Activated naive CD8-positive, alpha-beta T cell treated with anti-CD3 and anti-CD28 coated beads, Interleukin-2, amount 10 ng/mL, durations not matched to agents 7 days and 5 days (primary cell): ENCODE results near the gene AP5Z1. TPM values are rescaled to one million over a fixed set of nuclear protein-coding genes. Genes with fewer than 3 reads are reported as not detected.
A peak's percentile ranks its signal among the peaks of the same experiment; 100 is the strongest.
"Not testable (repeated sequence)": the region's sequence is repeated elsewhere in the genome, so short reads cannot be mapped to it uniquely, and the experiment has no call there.

Experiments
- ATAC-seq: fragments of 150-1000 bp; cut with Tn5 transposase; one replicate; pipeline ENCODE4 v1.10.0; 2021; ENCODE audit warnings: low read depth, moderate library complexity
- POLR2A ChIA-PET: fragments of 350-600 bp; sonication (Branson Sonifier 250); formaldehyde crosslinking; loops from one replicate; lab custom pipeline; 2021; ENCODE audit warnings: antibody characterized with exemption; lab: Charles Lee
- DNase-seq: peaks from one replicate; pipeline ENCODE4 v3.0.0; 2021
- H3K27ac Mint-ChIP-seq: one replicate; pipeline ENCODE4 v1.8.0; 2022; ENCODE audit warnings: mild to moderate bottlenecking, mixed read lengths
- H3K27me3 Mint-ChIP-seq: one replicate; pipeline ENCODE4 v1.8.0; 2022; ENCODE audit warnings: mild to moderate bottlenecking, moderate library complexity, mixed read lengths
- H3K36me3 Mint-ChIP-seq: one replicate; pipeline ENCODE4 v1.8.0; 2021; ENCODE audit warnings: mild to moderate bottlenecking, mixed read lengths
- H3K4me1 Mint-ChIP-seq: one replicate; pipeline ENCODE4 v1.8.0; 2021; ENCODE audit warnings: mixed read lengths
- H3K4me3 Mint-ChIP-seq: one replicate; pipeline ENCODE4 v1.8.0; 2022; ENCODE audit warnings: mild to moderate bottlenecking, moderate library complexity, mixed read lengths
- H3K9me3 Mint-ChIP-seq: one replicate; pipeline ENCODE4 v1.8.0; 2021; ENCODE audit warnings: mixed read lengths
- total RNA-seq, 2 experiments: library from RNA; stranded (reverse); gene quantifications; one replicate each; pipeline ENCODE4 v1.2.3, GENCODE V29; 2021

AP5Z1 gene
- total RNA-seq, 2 experiments from 2014 or later: 70.1 to 74.6 TPM

DNA sequence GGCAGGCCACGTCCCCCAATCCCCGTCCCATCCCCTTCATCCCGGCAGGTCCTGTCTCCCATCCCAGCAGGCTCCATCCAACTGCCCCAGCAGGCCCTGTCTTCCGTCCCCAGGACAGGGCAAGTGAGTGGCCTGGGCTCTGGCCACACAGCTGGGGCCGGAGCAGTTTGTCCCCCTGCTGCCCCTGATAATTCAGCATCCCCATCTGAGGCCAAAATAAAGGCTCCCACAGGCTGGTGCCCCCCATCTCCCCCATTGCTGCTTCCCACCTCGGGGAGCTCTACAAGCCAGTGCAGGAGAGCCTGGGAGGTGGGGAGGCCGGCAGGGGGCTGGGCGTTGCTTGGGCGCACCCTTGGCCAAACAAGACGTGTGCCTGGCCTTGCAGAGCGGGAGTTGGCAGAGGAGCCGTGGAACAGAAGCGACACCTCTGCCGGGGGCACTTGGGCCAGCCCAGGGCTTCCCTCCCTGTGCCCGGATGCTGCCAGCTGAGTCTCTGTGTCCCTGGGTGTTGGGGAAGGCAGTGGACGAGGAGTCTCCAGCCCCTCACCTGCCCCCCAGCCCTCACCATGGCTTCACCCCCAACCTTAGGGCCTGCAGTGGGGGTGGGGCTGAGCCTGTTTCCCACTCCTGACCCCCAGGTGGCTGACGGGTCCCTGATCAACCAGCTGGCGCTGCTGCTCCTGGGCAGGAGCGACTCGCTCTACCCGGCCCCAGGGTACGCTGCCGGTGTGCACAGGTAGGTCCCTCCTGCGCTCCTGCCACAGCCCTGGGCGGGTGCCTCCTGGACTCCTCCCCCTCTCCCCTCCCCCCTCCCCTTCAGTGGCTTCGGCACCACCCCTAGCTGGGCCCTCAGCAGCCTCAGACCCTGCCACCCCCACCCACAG is 14.0 kb downstream of the AP5Z1 start:
- peaks cover 14% of the 10 kb centered on the region for H3K36me3 Mint-ChIP-seq
- peaks cover 8% of the 10 kb centered on the region for H3K4me1 Mint-ChIP-seq
- no peaks in the 10 kb centered on the region for H3K27me3 Mint-ChIP-seq
- POLR2A ChIA-PET: interaction anchor here (8.5 kb wide), 1 partner anchor 14 kb away, joined by 43 read pairs; the partner anchor contains the start of gene AP5Z1
- H3K27ac Mint-ChIP-seq: no peak overlapping the region
- H3K9me3 Mint-ChIP-seq: no peaks in the 10 kb centered on the region
- no peak overlapping the region for H3K4me3 Mint-ChIP-seq
- peak; percentile 28 for DNase-seq
- no peak for ATAC-seq

DNA sequence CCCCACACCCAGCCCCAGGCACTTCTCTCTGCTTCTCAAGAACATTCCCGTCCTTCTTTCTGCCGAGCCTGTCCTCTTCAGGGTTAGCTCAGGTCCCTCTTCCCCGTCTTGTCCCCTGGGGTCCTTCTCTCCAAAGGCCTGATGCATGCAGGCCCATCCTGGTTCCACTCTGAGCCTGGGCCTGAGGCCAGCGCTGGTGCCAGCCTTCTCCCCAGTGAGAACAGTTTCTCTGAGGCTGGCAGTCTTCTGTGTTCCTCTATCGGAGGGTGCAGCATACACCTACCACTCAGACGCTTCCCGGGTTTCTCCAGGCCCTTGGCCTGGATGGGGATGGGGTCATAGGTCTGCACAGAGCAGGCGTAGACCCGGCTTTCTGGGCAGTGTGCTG is 14.6 kb downstream of the AP5Z1 start:
- Mint-ChIP-seq H3K9me3 (no peaks in the 10 kb centered on the region), H3K4me3 (no peak overlapping the region), H3K27ac (no peak overlapping the region), H3K4me1 (peaks cover 11% of the 10 kb centered on the region), H3K36me3 (peaks cover 14% of the 10 kb centered on the region), H3K27me3 (no peaks in the 10 kb centered on the region)
- DNase-seq: no peak
- no peak for ATAC-seq
- POLR2A ChIA-PET: interaction anchor here (8.5 kb wide), 1 partner anchor 14 kb away, joined by 43 read pairs; the partner anchor contains the start of gene AP5Z1

DNA sequence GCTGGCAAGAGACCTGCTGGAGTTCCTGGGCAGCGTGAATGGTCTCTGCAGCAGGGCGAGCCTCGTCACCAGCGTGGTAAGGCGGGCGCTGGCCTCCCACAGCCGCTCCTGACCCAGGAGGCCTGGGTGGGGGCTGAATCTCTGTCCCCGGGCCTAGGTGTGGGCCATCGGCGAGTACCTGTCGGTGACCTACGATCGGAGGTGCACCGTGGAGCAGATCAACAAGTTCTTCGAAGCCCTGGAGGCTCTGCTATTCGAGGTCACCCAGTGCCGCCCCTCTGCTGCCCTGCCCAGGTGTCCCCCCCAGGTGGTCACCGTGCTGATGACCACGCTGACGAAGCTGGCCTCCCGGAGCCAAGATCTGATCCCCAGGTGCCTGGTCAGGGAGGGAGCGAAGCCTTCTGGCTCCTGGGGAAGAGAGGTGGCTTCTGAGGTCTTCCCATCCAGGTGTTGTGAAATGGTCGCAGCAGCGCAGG is 15.1 kb downstream of the AP5Z1 start:
- Mint-ChIP-seq H3K27me3 (no peaks in the 10 kb centered on the region), H3K4me3 (no peak overlapping the region), H3K36me3 (peaks cover 14% of the 10 kb centered on the region), H3K9me3 (no peaks in the 10 kb centered on the region), H3K27ac (no peak overlapping the region), H3K4me1 (peaks cover 11% of the 10 kb centered on the region)
- POLR2A ChIA-PET: interaction anchor here (8.5 kb wide), 1 partner anchor 15 kb away, joined by 43 read pairs; the partner anchor contains the start of gene AP5Z1
- no peak for ATAC-seq
- no peak for DNase-seq

DNA sequence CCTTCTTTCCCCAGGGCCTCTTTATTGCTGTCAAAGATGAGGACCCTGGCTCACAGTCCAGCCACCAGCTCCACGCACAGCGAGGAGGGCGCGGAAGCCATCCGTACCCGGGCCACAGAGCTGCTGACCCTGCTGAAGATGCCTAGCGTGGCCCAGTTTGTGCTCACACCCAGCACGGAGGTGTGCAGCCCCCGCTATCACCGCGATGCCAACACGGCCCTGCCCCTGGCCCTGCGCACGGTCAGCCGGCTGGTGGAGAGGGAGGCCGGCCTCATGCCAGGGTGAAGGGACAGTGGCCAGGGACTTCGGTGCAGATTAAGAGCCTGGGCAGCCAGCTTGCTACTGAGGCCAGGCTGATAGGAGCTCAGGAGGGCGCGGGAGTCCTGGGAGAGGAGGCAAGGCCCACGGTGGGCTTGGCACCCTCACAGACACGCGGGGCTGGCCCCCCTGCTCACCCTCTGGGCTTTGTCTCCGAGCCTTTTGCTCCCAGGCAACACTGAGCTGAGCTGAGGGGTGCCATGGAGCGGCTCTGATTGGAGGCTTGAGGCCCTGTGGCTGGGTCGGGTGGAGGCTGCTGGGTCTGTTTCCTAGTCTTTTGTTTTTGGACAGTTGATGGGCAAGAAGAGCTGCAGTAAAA is 15.8 kb downstream of the AP5Z1 start:
- Mint-ChIP-seq H3K27me3 (no peaks in the 10 kb centered on the region), H3K27ac (no peak overlapping the region), H3K9me3 (no peaks in the 10 kb centered on the region), H3K4me3 (no peak overlapping the region), H3K36me3 (peaks cover 14% of the 10 kb centered on the region), H3K4me1 (peaks cover 11% of the 10 kb centered on the region)
- peak; percentile 20 for DNase-seq
- POLR2A ChIA-PET: interaction anchor here (8.5 kb wide), 1 partner anchor 16 kb away, joined by 43 read pairs; the partner anchor contains the start of gene AP5Z1
- no peak for ATAC-seq

DNA sequence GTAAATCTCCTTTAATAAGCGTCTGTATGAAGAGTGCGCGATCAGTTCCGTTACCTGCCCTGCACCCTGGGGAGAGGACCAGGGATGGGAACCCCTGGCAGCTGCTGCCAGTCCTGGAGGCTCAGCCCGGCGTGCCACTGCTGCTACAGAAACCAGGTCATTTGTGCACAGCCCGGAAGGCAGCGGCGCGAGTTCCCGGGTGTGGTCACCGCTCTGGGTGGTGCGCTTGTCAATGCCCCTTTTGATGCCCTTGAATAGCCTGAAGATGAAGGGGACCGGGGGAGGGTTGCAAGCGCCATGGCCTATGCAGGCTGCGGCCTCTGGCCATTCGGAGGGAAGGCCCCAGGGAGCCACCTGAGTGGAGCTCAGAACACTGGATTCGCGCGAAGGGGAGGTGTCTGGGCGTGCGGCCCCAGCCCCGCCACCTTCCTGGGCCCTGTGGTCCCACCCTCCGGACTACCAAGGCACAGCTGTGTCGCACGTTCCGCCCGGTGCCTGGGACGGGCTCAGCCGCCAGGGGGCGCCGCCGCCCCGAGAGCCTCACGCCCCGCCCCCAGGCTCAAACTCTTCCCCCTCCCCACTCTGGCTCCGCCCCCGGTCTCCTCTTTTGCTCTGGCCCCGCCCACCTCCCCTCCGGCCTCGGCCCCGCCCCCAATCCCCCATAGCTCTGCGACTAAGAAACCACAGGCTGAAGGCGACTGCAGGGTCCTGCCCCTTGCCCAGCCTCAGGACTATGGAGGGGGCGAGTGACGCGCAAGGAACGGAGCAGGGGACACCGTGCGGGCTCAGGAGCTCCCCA is 16.5 kb downstream of the AP5Z1 start:
- Mint-ChIP-seq H3K36me3 (peaks cover 14% of the 10 kb centered on the region), H3K4me3 (no peak overlapping the region), H3K4me1 (peaks cover 11% of the 10 kb centered on the region), H3K9me3 (no peaks in the 10 kb centered on the region), H3K27ac (no peak overlapping the region), H3K27me3 (no peaks in the 10 kb centered on the region)
- peak; percentile 88 for DNase-seq
- POLR2A ChIA-PET: interaction anchor here (8.5 kb wide), 1 partner anchor 16 kb away, joined by 43 read pairs; the partner anchor contains the start of gene AP5Z1
- ATAC-seq: peak; percentile 75

DNA sequence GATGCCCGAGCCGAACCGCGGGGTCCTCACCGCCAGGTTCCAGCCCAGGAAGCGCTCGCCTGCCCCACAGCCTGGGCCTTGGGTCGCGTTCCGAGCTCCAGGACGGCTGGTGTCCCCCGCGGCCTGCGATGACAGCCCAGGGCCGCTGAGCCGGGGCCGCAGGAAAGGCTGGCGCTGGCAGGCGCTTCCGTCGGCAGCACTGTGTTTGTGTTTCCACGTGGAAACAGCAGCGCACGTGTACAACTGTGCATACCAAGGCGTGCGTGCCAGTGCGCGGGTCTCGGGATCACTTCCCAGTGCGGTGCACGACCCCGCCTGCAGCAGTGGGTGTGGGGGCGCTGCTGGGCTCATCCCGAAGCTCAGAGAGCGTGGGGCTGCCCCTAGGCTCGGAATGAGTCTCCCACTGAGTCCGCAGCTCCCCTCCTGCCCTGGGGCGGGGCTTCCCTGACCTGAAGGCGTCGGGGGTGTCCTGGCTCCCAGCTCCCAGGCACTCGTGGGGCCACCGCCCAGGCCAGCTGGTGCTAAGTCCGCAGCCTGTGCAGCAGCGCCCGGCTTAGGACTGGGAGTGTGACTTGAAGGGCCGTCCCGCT is 17.2 kb downstream of the AP5Z1 start:
- DNase-seq (no peak), ATAC-seq (peak; percentile 38)
- Mint-ChIP-seq H3K4me1 (peaks cover 11% of the 10 kb centered on the region), H3K27ac (no peak overlapping the region), H3K27me3 (no peaks in the 10 kb centered on the region), H3K9me3 (no peaks in the 10 kb centered on the region), H3K36me3 (peaks cover 14% of the 10 kb centered on the region), H3K4me3 (no peak overlapping the region)
- POLR2A ChIA-PET: interaction anchor here (0.6 to 8.5 kb wide), 2 partner anchors 17 to 23 kb away, joined by 3 to 43 read pairs; partner anchors contain the start of gene AP5Z1

DNA sequence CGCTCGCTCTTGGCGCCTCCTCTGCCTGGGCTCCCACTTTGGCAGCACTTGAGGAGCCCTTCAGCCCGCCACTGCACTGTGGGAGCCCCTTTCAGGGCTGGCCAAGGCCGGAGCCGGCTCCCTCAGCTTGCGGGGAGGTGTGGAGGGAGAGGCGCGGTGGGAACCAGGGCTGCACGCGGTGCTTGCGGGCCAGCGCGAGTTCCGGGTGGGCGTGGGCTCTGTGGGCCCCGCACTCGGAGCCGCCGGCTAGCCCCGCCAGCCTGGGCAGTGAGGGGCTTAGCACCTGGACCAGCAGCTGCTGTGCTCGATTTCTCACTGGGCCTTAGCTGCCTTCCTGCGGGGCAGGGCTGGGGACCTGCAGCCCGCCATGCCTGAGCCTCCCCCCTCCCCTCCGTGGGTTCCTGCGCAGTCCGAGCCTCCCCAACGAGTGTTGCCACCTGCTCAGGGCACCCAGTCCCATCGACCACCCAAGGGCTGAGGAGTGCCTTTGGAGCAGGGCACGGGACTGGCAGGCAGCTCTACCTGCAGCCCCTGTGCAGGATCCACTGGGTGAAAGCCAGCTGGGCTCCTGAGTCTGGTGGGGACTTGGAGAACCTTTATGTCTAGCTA is 18.1 kb downstream of the AP5Z1 start:
- POLR2A ChIA-PET: interaction anchor here (0.6 to 8.5 kb wide), 2 partner anchors 18 to 24 kb away, joined by 3 to 43 read pairs; partner anchors contain the start of gene AP5Z1
- not testable (repeated sequence) for H3K4me3 Mint-ChIP-seq
- H3K27ac Mint-ChIP-seq: peak overlapping the region; percentile 25

DNA sequence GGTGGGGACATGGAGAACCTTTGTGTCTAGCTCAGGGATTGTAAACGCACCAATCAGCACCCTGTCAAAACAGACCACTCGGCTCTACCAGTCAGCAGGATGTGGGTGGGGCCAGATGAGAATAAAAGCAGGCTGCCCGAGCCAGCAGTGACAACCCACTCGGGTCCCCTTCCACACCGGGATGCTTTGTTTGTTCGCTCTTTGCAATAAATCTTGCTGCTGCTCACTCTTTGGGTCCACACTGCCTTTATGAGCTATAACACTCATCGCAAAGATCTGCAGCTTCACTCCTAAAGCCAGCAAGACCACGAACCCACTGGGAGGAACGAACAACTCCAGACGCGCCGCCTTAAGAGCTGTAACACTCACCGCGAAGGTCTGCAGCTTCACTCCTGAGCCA is 18.7 kb downstream of the AP5Z1 start:
- DNase-seq, H3K27me3 Mint-ChIP-seq, H3K27ac Mint-ChIP-seq, ATAC-seq, H3K9me3 Mint-ChIP-seq: not testable (repeated sequence)
- H3K4me1 Mint-ChIP-seq: peaks cover 11% of the 10 kb centered on the region
- peak overlapping the region; percentile 1 for H3K4me3 Mint-ChIP-seq
- H3K36me3 Mint-ChIP-seq: peaks cover 10% of the 10 kb centered on the region
- POLR2A ChIA-PET: interaction anchor here (8.5 kb wide), 1 partner anchor 19 kb away, joined by 43 read pairs; the partner anchor contains the start of gene AP5Z1

More for the DNA sequence above, 18.1 kb downstream of the AP5Z1 start:
- Mint-ChIP-seq H3K4me1 (peaks cover 11% of the 10 kb centered on the region), H3K36me3 (peaks cover 14% of the 10 kb centered on the region)
- DNase-seq, ATAC-seq, H3K9me3 Mint-ChIP-seq, H3K27me3 Mint-ChIP-seq: not testable (repeated sequence)

DNA sequence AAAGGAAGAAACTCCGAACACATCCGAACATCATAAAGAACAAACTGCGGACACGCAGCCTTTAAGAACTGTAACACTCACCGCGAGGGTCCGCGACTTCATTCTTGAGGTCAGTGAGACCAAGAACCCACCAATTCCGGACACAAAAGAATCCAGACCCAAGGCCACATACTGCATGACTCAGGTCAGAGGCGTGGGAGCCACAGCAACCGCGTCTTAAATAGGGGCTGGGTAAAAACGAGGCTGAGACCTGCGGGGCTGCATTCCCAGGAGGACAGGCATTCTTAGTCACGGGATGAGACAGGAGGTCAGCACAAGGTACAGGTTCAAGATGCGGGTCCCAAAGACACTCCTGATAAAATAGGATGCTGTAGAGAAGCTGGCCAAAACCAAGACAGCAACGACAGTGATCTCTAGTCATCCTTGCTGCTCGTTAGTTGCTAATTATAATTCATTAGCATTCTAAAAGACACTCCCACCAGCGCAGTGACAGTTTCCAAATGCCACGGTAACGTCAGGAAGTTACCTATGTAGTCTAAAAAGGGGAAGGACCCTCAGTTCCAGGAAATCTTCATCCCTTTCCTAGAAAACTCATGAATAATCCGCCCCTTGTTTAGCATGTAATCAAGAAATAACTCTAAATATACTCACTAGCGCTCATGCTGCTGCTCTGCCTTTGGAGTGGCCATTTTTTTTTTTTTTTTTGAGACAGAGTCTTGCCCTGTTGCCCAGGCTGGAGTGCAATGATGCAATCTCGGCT is 19.3 kb downstream of the AP5Z1 start:
- DNase-seq (no peak), ATAC-seq (no peak)
- Mint-ChIP-seq H3K4me1 (peaks cover 11% of the 10 kb centered on the region), H3K4me3 (no peak overlapping the region), H3K9me3 (no peaks in the 10 kb centered on the region), H3K27me3 (no peaks in the 10 kb centered on the region), H3K36me3 (peaks cover 9% of the 10 kb centered on the region), H3K27ac (peak overlapping the region; percentile 17)
- POLR2A ChIA-PET: interaction anchor here (8.5 kb wide), 1 partner anchor 19 kb away, joined by 43 read pairs; the partner anchor contains the start of gene AP5Z1

DNA sequence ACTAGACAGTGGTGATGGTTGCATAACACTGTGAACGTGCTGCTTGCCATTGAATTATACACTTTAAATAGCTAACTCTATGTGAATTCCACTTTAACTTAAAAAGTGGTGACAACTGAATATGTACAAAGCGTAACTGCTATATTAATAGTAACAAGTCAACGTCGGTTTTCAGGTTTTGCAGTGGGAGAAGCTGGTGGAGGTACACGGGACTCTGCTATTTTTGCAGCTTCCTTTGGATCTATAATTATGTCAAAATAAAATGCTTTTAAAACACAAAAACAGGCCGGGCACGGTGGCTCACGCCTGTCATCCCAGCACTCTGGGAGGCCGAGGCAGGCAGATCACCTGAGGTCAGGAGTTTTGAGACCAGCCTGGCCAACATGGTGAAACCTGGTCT is 21.0 kb downstream of the AP5Z1 start:
- Mint-ChIP-seq H3K27me3 (no peaks in the 10 kb centered on the region), H3K9me3 (no peaks in the 10 kb centered on the region), H3K4me1 (peaks cover 11% of the 10 kb centered on the region), H3K36me3 (peaks cover 7% of the 10 kb centered on the region), H3K4me3 (no peak overlapping the region), H3K27ac (no peak overlapping the region)
- DNase-seq (no peak), ATAC-seq (no peak)
- POLR2A ChIA-PET: no interaction called here

DNA sequence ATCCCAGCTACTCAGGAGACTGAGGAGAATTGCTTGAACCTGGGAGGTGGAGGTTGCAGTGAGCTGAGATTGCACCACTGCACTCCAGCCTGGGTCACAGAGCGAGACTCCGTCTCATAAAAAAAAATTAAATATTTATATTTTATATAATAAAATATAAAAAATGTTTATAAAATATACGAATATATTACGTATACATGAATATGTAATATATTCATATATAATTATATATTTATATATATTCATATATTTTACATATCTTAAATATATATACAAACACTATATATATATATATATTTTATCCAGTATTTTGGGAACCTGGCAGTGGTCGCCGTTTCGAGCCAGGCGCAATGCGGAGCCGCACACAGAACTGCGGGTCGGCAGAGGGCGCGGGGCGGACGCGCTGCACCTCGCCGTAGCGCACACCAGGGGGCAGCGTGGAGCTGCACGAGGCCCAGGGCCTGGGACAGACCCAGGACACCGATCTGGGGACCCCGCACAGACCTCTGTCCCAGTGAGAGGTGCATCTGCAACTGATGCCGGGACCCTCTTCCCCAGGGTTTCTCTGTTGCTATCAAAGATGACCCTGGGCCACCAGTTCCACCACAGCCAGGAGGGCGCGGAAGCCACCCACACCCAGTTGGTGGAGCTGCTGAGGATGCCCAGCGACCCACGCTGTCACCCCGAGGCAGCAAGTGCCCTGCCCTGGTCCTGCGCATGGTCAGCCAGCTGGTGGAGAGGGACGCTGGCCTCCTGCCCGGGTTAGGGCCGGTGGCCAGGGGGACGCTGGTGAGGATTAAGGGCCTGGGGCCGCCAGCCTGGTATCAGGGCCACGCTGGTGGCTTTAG is 22.7 kb downstream of the AP5Z1 start:
- Mint-ChIP-seq H3K4me1 (peaks cover 10% of the 10 kb centered on the region), H3K36me3 (peaks cover 5% of the 10 kb centered on the region), H3K27me3 (no peaks in the 10 kb centered on the region), H3K9me3 (no peaks in the 10 kb centered on the region), H3K4me3 (no peak overlapping the region), H3K27ac (no peak overlapping the region)
- peak; percentile 76 for ATAC-seq
- POLR2A ChIA-PET: no interaction called here
- DNase-seq: peak; percentile 82
